IPS-11a (cell line): ENCODE data around the gene PPP2R2B.

Experiments used
- H3K4me3 ChIP-seq: one replicate; pipeline ENCODE4 v1.5.1; 2013; ENCODE audit warnings: low read depth, low read length, control low read depth

PPP2R2B gene

DNA sequence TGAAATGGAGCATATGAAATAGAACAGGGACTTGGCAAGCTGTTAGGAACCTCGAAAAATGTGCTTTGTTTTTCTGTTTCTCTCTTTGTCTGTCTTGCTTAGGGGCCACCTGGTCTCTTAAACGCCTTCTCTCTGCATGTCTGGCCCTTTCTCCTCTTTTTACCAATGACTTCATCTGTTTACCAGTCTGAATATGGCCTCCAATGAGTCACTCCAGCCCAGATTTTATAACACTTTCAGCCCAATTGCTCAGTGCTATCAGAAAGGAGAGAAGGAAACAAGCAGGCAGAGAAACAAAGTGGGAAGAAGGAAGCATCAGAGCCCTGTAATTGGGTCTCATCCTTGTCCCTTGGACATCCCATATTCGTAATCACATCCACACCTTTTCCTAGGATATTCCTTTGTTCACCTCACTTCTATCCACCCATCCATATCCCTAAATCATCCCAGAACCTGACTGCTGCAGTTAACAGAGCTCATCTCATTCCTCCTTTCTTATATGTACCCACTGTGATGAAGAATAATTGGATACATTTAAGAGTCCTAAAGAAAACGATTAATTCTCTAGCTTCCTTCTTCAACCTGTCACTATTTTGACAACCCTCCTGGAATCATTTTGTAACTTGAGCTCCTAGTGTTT lies 210.8 kb downstream of the PPP2R2B start:
- no peak overlapping the region for H3K4me3 ChIP-seq

DNA sequence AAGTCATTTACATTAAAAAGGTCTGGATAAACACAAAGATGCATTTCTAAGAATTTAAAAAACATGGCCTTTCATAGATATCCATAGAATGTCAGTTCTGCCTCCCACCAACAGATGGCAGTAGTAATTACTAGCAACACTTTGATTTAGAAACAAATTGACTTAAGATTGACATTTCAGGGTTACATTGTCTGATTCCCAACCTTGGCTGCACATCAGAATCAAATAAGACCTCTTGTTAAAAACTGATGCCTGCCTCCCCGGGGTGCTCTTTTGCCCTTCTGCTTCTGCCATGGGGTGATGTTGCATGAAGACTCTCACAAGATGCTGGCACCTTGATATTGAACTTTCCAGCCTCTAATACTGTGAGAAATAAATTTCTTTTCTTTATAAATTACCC lies 216.3 kb downstream of the PPP2R2B start:
- no peak overlapping the region for H3K4me3 ChIP-seq

GRCh38 chr5:146660376-146660960 lies 218.1 kb downstream of the PPP2R2B start:
- no peak overlapping the region for H3K4me3 ChIP-seq

DNA sequence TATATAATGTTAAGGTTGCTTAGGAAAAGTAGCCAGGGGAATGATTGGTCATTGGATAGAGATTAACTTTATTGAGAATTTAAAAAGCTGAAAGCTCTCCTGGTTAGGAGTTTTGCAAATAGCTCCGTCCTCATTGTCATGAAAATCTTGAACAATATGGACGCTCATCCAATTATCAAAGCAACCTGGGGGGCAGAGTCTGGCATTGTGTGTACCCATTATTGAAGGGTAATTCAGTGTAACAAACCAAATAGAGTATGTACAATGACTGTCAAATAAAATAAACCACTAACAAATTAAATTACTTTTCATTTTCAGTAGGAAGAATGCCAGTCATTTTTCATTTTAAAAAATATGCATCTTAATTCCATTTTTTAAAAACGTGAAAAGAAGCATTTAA lies 218.6 kb downstream of the PPP2R2B start:
- no peak overlapping the region for H3K4me3 ChIP-seq

DNA sequence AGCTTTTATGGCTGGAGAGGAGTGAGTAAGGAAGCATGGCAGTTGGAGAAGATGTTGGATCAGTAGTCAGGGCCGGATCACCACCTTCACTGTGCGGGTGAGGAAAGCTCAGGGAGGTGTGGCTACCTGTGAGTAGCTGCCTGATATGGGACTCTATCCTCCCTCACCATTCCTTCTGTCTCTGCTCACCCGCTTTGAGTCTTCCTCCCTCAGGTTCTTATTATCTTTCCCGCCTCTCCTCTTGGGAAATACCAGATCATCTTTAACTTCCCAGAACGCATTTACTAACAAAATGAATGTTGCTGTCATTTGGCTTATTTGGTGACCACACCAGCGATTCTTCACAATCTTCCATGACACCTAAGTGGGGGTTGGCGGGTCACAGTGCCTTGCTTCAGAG lies 221.9 kb downstream of the PPP2R2B start:
- H3K4me3 ChIP-seq: no peak overlapping the region

GRCh38 chr5:146653560-146653959 lies 225.0 kb downstream of the PPP2R2B start:
- no peak overlapping the region for H3K4me3 ChIP-seq

DNA sequence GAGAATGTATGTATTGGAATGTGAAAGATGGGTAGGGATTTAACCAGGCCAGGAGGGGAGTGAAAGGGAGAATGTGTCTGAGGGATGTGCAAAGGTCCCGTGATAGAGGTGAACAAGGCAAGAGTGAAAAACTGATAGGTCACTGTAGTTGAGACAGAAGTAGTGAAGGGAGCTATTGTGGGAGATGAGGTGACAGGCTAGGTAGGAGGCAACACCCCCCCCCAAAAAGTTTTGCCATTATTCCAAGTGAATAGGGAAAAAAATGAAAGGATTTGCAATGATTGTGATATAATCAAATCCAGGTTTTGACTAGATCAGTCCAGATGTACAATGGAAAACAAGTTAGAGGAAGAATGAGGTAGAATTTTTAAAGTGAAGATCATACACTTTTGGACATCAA lies 226.0 kb downstream of the PPP2R2B start:
- H3K4me3 ChIP-seq: no peak overlapping the region

GRCh38 chr5:146647656-146648199 lies 230.8 kb downstream of the PPP2R2B start:
- H3K4me3 ChIP-seq: no peak overlapping the region

GRCh38 chr5:146646441-146646840 lies 232.1 kb downstream of the PPP2R2B start:
- no peak overlapping the region for H3K4me3 ChIP-seq

DNA sequence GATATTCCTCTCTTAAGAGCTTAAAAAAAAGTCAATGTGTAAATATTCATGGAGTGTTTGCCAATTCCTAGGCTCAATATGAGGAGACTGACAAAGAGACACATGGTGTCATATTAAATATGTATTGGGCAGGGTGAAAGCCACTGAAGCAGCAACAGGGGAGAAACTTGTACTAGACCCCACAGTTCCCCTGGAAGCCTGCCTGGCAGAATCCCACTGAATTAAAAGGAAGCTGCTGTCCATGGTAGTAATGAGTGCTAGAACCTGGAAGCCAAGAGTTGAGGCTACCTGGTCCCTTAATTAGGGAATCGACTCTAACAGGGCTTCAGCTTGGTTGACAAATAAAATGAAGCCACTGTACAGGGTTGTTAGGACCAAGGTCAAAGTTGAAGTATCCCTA lies 233.2 kb downstream of the PPP2R2B start:
- no peak overlapping the region for H3K4me3 ChIP-seq

DNA sequence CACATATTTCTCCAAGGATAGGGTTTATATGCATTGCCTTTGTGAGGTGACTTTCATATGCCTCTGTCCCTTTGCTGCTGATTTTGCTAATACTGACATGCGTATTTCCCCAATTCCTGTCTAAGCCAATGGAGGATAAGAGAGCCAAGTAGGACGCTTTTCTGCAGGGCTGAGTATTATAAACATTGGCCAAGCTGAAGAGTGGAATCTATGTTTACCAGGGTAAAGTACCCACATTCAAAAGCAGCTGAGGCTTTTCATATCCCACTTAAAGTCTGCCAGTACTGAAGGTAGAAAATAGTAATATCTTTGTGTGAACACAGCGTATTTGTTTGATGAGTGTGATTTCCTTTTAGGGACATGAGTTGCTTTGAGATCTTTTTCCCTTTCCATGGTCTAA lies 233.7 kb downstream of the PPP2R2B start:
- H3K4me3 ChIP-seq: no peak overlapping the region

DNA sequence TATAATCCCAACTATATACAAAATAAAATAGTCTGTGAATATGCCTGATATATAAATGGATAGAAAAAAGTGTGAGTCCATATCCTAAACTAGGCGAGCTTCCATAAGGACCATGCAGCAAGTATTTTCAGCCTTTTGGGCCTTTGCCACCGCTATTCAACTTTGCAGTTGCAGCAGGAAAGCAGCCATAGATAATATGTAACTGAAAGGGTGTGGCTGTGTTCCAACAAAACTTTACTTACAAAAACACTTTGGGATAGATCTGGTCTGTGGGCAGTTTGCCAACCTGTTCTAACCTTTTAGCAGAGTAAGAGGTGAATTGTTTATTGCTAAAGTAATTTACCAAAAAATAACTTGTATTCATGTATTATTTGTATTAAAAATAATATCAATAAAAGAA lies 234.8 kb downstream of the PPP2R2B start:
- H3K4me3 ChIP-seq: no peak overlapping the region

DNA sequence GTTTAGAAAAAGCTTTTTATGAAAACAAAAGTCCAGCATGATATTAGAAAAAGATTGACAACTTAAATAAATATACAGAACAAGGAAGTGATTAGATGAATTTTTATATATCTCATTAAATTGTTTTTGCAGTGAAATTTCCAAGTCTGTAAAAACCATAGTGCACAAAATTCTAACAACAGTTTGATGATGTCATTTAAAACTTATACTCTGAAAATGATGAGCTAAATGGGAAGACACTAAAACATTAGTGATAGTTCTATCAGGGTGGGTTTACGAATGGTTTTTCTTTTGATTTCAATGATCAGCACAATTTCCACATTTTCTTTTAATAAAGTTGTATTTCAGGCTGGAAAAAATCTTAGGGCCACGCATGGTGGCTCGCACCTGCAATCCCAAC lies 236.1 kb downstream of the PPP2R2B start:
- H3K4me3 ChIP-seq: no peak overlapping the region

- H3K4me3 ChIP-seq: no peak overlapping the region
These were observed 236.6 kb downstream of the PPP2R2B start for GRCh38 chr5:146641941-146642340.

GRCh38 chr5:146640285-146640896 lies 238.2 kb downstream of the PPP2R2B start:
- H3K4me3 ChIP-seq: no peak overlapping the region

DNA sequence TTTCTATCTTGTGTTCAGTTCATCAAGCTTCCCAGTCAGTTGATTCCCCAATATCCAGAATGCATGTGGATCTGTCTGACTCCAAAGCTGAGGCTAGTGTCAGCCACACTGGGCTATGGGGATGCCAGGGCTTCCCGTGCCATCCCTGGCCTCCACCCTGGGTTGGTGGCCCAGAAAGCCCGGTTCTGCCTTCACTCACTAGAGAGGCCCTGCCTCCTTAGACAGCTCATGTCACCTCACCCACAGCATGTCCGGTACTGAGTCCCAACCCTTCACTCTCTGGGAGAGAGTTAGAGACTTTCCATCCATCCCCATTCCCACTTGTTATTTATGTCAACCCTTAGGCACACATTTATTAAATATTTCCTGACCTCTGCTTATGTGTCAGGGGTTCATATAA lies 243.1 kb downstream of the PPP2R2B start:
- H3K4me3 ChIP-seq: no peak overlapping the region

- no peak overlapping the region for H3K4me3 ChIP-seq
These were observed 245.2 kb downstream of the PPP2R2B start for GRCh38 chr5:146633323-146633764.

DNA sequence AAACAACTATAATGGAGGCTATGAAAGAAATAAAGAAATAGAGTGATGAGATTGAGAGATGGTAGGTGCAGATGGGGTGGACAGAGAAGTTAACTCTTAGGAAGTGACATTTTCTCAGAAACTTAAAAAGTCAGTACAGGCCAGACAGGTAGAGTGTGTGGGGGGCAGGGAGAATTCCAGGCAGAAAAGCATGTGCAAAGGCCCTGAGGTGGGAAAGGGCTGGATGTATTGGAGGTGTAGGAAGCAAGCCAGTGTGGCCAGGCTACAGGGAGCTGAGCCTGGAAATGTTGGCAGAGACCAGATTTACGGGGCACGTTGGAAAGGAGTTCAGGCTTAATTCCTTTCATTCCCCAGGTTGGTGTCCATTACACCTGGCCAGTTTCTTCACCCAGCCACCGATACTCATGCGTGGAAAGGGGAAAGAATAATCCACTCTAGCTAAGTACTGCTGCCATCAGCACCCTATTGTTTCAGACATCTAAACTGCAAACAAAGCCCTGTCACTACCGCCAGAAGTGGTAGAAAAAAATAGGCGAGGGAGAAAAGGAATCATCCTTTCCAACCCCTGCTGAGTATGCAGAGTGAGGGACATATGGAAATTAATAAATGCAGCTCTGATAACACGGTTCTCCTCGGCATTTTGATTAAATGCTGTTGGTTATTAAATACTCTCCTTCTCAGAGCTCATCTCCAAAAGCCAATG lies 245.8 kb downstream of the PPP2R2B start:
- H3K4me3 ChIP-seq: no peak overlapping the region

DNA sequence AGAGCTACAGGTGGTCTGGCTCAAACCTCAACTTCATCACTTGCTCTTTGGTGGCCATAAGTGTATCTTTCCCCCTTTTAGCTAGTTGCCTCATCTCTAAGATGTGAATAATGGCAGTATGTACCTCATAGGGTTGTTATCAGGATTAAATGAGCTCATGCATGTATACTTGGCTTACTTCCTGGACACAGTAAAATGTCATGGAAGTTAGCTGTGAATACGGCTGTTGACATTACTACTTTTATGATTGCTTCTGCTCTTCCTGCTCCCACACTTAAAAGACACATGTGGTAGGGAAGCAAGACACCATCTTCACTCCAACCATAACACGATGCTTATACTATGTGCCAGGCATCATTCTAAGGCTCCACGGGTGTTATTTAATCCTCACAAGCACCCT lies 248.1 kb downstream of the PPP2R2B start:
- no peak overlapping the region for H3K4me3 ChIP-seq

DNA sequence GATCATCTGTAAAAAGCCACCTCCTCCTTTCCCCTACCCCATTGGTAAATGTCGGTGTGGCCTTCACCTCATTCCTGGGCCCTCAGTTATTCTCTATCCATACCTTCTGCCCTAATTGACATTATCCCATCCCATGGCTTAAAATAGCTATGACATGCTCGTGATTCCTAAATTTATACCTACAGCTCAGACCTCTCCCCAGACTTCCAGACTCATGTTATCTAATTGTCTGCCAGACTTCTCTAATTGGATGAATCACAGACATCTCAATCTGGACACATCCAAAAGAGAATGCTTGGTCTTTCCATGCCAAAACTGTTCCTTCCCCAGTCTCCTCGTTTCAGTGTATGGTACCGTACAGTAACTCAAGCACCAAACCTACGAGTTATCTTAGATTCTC lies 249.6 kb downstream of the PPP2R2B start:
- H3K4me3 ChIP-seq: no peak overlapping the region

DNA sequence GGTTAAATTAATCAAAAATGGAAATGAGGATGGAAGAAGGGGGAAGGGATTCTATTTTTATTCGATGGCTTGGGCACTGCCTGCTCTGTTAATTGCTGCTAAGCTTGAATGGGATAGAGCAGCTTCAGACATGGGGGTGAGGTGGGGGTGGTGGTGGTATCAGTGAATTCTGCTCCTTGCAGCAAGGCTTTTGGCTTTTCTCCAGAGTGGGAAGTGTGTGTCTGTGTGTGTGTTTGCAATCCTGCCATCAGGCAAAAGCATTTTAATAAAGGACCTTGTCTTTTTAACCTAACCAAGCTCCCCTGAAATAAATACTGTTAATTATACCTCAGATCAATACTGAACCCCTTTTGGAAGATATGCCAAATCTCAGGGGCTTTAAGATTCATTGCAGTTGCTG lies 251.6 kb downstream of the PPP2R2B start:
- no peak overlapping the region for H3K4me3 ChIP-seq

GRCh38 chr5:146624179-146624578 lies 254.4 kb downstream of the PPP2R2B start:
- H3K4me3 ChIP-seq: no peak overlapping the region
